ACC112 (cell line): Measurements from ENCODE around the gene TRIO.

ENCODE experiments used
- H2AFZ ChIP-seq: fragments of 200-600 bp; sonication (generic); one replicate; pipeline ENCODE4 v1.6.0; 2017; ENCODE audit warnings: antibody characterized with exemption, low read length; ENCODE audit not compliant: unreplicated experiment
- H3K27ac ChIP-seq: fragments of 200-600 bp; sonication (generic); 2 replicates; pipeline ENCODE4 v1.5.1; 2014; ENCODE audit warnings: low read depth, mild to moderate bottlenecking, antibody characterized with exemption, low read length, moderate library complexity
- H3K27me3 ChIP-seq: fragments of 200-600 bp; sonication (generic); 2 replicates; pipeline ENCODE4 v1.6.1; 2014; ENCODE audit warnings: mild to moderate bottlenecking, antibody characterized with exemption, low read length, moderate library complexity, mixed read lengths; ENCODE audit not compliant: insufficient read depth
- H3K36me3 ChIP-seq: fragments of 200-600 bp; sonication (generic); 2 replicates; pipeline ENCODE4 v1.6.1; 2016; ENCODE audit warnings: mild to moderate bottlenecking, antibody characterized with exemption, low read length, moderate library complexity, mixed read lengths; ENCODE audit not compliant: insufficient read depth
- H3K4me1 ChIP-seq: fragments of 200-600 bp; sonication (generic); one replicate; pipeline ENCODE4 v1.6.1; 2016; ENCODE audit warnings: low read length, mixed read lengths; ENCODE audit not compliant: insufficient read depth, unreplicated experiment, control insufficient read depth
- H3K4me3 ChIP-seq: fragments of 200-600 bp; sonication (generic); 2 replicates; pipeline ENCODE4 v1.5.1; 2014; ENCODE audit warnings: mild to moderate bottlenecking, low read depth, low read length
- H3K79me2 ChIP-seq: fragments of 200-600 bp; sonication (generic); one replicate; pipeline ENCODE4 v1.6.0; 2016; ENCODE audit warnings: low read length; ENCODE audit not compliant: control insufficient read depth, unreplicated experiment, insufficient read depth

TRIO gene

DNA sequence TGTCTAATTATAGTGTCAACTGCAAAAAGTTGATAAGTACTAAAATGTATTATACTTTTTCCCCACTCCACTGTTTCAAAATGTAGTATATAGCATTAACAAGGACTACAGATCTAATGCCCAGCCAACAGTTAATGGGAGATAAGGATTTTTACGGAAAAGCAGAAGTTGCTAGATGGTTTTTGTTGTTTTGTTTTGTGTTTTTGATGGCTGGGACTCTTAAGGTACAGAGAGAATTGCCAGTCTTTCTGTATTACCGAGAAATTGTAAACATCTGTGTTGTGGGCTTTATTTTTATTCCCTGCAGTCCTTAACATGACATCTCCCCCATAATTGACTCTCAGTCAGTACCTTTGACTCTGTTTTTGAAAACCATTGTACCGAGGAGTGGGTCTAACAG, 44.0 kb downstream of the TRIO start:
- Histone ChIP-seq H3K27ac (peak overlapping the region; percentile 99), H3K79me2 (peaks cover 94% of the 10 kb centered on the region), H3K4me1 (peaks cover 96% of the 10 kb centered on the region)

DNA sequence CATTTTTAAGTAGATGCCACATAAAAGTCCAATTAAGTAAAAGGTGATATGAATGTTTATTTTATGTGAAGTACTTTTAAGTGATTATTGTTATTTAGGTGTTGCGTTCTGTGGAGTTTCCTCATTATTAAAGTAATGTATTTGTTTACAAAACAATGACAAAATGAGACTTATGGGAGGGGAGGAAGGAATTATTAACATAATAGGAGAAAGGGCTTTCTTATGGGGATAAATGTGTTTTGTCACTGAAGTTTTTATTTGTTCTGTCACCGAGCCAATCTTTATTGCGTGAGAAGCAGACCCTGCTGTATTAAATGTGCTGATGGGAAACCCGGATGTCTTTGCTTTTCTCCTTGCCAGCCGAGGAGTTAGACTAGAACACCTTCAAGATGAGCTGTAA, 44.5 kb downstream of the TRIO start:
- Histone ChIP-seq H3K79me2 (peaks cover 94% of the 10 kb centered on the region), H3K36me3 (no peaks in the 10 kb centered on the region), H3K4me3 (0 out of 2 replicates have a peak overlapping the region, but pooled peaks have one; percentile 1), H2AFZ (no peak overlapping the region), H3K4me1 (peaks cover 96% of the 10 kb centered on the region), H3K27ac (peak overlapping the region; percentile 99), H3K27me3 (no peaks in the 10 kb centered on the region)

More for the DNA sequence above, 44.0 kb downstream of the TRIO start:
- H3K27me3 ChIP-seq = no peaks in the 10 kb centered on the region
- H2AFZ ChIP-seq = no peak overlapping the region
- H3K4me3 ChIP-seq = 0 out of 2 replicates have a peak overlapping the region, but pooled peaks have one; percentile 1
- no peaks in the 10 kb centered on the region for H3K36me3 ChIP-seq

DNA sequence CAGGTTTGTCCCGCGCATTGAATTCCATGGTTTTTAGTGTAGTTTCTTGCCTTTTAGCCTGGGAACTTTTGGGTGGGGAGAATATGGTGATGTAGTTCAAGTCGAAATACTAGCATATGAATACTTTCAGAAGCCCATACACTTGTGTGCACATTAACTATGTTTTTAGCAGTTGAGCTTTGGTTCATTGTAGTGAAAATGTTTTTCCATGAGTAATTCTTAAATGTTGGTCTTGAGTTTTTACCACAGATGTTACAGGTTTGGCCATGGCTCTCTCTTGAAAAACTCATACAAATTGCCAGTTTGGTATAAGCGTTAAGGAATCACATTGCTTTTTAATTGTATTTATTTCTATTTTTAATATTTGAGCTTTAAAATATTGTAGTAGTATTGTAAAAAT, 45.6 kb downstream of the TRIO start:
- peaks cover 96% of the 10 kb centered on the region for H3K4me1 ChIP-seq
- peak overlapping the region; percentile 99 for H3K27ac ChIP-seq
- peaks cover 94% of the 10 kb centered on the region for H3K79me2 ChIP-seq

DNA sequence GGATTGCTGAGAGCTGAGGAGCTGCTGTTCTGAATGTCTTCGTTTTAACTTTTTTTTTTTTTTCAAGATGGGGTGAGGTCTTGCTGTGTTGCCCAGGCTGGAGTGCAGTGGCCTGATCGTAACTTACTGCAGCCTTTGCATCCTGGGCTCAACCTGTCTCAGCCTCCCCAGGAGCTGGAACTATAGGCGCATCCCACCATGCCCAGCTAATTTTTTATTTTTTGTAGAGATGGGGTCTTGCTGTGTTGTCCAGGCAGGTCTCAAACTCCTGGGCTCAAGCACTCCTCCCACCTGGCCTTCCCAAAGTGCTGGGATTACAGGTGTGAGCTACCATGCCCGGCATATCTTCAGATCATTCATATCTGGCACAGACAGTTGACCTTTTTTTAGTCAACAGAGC, 46.5 kb downstream of the TRIO start:
- Histone ChIP-seq H3K4me3 (peak overlapping the region; percentile 31; the same call in 1 of the 2 replicates), H3K4me1 (peaks cover 93% of the 10 kb centered on the region), H3K79me2 (peaks cover 94% of the 10 kb centered on the region), H3K36me3 (no peaks in the 10 kb centered on the region), H3K27me3 (no peaks in the 10 kb centered on the region), H3K27ac (peak overlapping the region; percentile 99), H2AFZ (no peak overlapping the region)

More for the DNA sequence above, 45.6 kb downstream of the TRIO start:
- Histone ChIP-seq H3K4me3 (no peak overlapping the region), H3K36me3 (no peaks in the 10 kb centered on the region), H3K27me3 (no peaks in the 10 kb centered on the region), H2AFZ (no peak overlapping the region)

DNA sequence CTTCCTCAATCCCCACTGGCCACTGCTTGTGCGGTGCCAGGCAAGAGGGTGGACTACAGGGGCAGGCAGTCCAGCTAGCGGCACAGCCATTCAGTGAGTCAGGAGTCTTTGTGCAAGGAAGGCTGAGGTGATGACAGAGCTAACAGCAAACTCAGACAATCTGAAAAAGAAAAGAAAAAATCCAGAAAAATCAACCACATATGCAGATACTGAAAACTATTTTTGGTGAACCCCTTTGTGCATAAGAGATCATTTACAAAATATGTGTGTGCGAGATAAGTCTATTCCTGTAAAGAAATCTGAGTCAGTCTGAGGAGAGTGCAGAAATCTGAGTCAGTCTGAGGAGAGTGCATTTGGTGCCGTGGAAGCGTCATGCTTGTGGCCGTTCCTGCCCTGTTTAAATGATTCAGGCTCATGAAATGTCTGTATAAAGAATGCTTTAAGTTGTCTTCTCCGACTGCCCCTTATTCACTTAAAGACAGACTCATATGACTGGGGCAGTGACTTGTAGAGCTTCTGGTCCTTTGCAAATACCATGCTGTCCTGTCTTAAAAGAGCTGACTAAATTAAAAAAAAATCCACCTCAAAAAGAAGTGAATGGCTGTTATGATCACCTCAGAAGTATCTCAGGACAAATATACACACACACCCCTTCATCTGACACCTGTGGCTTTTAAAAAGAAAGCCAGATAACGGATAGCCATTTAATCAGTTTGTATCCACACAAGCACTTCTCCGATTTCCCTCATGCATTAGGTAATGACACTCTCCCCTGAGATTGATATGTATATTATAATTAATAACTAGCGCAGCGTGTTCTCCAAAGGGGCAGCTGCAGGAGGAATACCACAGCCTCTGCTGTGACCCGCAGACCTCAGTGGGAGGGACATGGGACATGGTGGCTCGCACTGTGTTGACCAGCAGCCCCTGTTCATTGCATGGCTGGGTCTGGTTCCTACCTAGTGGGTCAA, 47.3 kb downstream of the TRIO start:
- Histone ChIP-seq H3K79me2 (peaks cover 94% of the 10 kb centered on the region), H3K4me3 (peak overlapping the region; percentile 57), H3K36me3 (peaks cover 7% of the 10 kb centered on the region; the same call in 1 of the 2 replicates), H2AFZ (no peak overlapping the region), H3K27me3 (no peaks in the 10 kb centered on the region), H3K4me1 (peaks cover 91% of the 10 kb centered on the region), H3K27ac (peak overlapping the region; percentile 99)

DNA sequence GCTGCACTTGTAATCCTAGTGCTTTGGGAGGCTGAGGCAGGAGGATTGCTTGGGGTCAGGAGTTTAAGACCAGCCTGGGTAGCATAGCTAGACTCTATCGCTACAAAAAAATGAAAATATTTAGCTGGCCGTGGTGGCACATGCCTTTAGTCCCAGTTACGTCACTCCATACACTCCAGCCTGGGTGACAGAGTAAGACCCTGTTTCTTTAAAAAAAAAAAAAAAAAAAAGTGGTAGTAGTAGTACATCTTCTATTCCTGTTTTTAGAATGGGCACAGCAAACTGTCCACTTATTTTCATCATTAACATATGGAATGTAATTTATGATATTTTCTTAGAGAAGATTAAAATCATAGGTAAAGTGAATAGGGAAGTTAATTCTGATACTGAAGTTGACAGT, 48.2 kb downstream of the TRIO start:
- Histone ChIP-seq H3K36me3 (peaks cover 9% of the 10 kb centered on the region; the same call in 1 of the 2 replicates), H2AFZ (no peak overlapping the region), H3K4me1 (peaks cover 86% of the 10 kb centered on the region), H3K27ac (peak overlapping the region; percentile 99), H3K79me2 (peaks cover 95% of the 10 kb centered on the region), H3K4me3 (no peak overlapping the region; the same call in 1 of the 2 replicates), H3K27me3 (no peaks in the 10 kb centered on the region)

DNA sequence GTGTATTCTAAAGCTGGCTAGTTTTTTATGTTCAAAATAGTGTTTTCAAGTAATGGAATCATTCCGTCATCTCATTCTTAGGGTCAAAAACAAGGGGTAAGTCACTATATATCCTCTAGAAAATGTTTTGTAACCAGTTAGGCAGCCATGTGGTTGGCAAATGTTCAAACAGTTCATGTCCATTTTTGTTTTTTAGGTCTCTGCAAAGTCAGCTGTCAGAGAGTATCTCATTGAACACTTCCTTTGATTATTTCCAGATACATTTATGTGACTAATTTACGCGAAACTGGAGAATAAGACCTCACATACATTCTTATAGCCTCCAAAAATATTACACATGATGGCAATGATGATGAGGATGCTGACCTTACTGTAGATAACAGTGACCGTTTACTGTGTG, 50.4 kb downstream of the TRIO start:
- Histone ChIP-seq H3K4me3 (no peak overlapping the region), H3K27ac (peak overlapping the region; percentile 99), H3K4me1 (peaks cover 81% of the 10 kb centered on the region), H3K27me3 (no peaks in the 10 kb centered on the region), H2AFZ (no peak overlapping the region), H3K36me3 (peaks cover 9% of the 10 kb centered on the region; the same call in 1 of the 2 replicates), H3K79me2 (peaks cover 95% of the 10 kb centered on the region)

DNA sequence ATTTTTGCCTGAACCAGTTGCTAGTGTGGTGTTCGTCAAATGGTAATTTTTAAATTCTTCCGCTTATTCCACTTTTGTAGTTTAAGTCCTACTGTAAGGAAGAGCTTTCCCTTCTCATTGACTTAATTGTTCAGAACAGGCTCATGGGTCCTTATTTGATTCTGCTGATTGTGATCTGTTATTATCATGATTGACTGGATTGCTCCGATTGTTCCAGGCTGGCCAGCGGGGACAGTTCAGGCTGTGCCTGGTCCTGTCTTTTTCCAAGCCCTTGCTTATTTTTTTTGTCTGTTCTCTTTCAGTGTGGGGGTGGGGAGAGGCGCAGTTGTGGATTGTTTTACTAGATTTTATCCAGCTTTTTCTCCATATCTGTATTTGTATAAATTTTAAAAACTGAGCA, 52.4 kb downstream of the TRIO start:
- no peaks in the 10 kb centered on the region for H3K27me3 ChIP-seq
- no peak overlapping the region for H3K4me3 ChIP-seq
- H2AFZ ChIP-seq = no peak overlapping the region
- H3K4me1 ChIP-seq = peaks cover 85% of the 10 kb centered on the region
- H3K27ac ChIP-seq = 0 out of 2 replicates have a peak overlapping the region, but pooled peaks have one; percentile 3
- H3K36me3 ChIP-seq = peaks cover 9% of the 10 kb centered on the region; the same call in 1 of the 2 replicates
- H3K79me2 ChIP-seq = peaks cover 100% of the 10 kb centered on the region

DNA sequence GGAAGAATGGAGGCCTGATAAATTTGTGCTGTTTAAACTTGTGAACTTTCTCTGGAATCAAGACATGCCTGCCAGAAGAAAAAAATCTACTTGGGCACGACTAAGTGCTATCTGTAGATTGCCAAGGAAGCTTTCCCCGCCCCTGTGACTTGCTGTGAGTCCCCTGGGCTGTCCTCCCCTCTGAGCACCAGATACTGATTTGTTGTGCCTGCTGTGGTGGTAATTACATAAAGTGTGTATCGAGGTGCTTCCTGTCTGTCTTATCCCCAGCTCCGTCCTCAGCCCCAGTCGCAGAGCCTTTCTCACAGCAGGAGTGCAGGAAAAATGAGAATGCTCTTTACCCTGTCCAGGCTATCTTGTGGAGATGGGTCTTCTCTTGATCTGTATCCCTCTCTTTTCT, 53.9 kb downstream of the TRIO start:
- H3K27ac ChIP-seq = peak overlapping the region; percentile 13; the same call in 1 of the 2 replicates
- H3K4me1 ChIP-seq = peaks cover 82% of the 10 kb centered on the region
- no peak overlapping the region for H3K4me3 ChIP-seq
- no peaks in the 10 kb centered on the region for H3K27me3 ChIP-seq
- peaks cover 9% of the 10 kb centered on the region; the same call in 1 of the 2 replicates for H3K36me3 ChIP-seq
- H2AFZ ChIP-seq = no peak overlapping the region
- H3K79me2 ChIP-seq = peaks cover 96% of the 10 kb centered on the region

DNA sequence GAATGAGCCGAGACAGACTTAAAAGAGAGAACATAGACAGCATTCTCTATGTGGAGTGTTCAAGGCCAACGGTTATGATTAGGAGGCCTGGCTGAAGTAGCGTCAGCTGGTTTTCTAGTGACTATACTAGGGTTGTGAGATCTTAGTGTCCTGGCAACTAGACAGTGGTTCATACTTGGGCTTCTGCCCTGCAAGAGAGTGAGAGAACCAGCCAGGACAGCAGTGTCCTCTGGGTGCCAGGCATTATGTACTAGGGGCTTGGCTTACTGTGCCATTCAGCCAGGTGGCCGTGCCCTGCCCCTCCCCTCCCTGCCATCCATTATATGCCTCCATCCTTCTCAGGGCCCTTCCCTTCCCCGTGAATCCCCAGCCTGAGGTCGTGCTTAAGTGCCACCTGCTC, 56.8 kb downstream of the TRIO start:
- peaks cover 8% of the 10 kb centered on the region; the same call in 1 of the 2 replicates for H3K36me3 ChIP-seq
- no peak overlapping the region for H2AFZ ChIP-seq
- H3K4me1 ChIP-seq = peaks cover 87% of the 10 kb centered on the region
- peaks cover 95% of the 10 kb centered on the region for H3K79me2 ChIP-seq
- peak overlapping the region; percentile 89 for H3K27ac ChIP-seq
- H3K4me3 ChIP-seq = no peak overlapping the region
- no peaks in the 10 kb centered on the region for H3K27me3 ChIP-seq
